NCI-H82 treated with DMSO at 0.1 percent for 48 hours (cell line): ENCODE results near the gene CTDSPL.
A peak's percentile ranks its signal among the peaks of the same experiment; 100 is the strongest.

Experiments
- DNase-seq: peaks from one replicate; lab custom pipeline; 2025; ENCODE audit not compliant: unreplicated experiment; lab: John Stamatoyannopoulos, UW

CTDSPL gene

GRCh38 chr3:37940242-37940908 is 78.7 kb downstream of the CTDSPL start:
- DNase-seq: no peak

- peak; percentile 48 for DNase-seq
Observed at GRCh38 chr3:37941608-37942508, 80.2 kb downstream of the CTDSPL start.

GRCh38 chr3:37942646-37943045 is 81.0 kb downstream of the CTDSPL start:
- DNase-seq: no peak

GRCh38 chr3:37943126-37943525 is 81.4 kb downstream of the CTDSPL start:
- no peak for DNase-seq

- DNase-seq: no peak
Observed at GRCh38 chr3:37943631-37944314, 82.1 kb downstream of the CTDSPL start.

GRCh38 chr3:37944391-37944842 is 82.7 kb downstream of the CTDSPL start:
- DNase-seq: no peak

GRCh38 chr3:37945156-37945806 is 83.6 kb downstream of the CTDSPL start:
- no peak for DNase-seq

GRCh38 chr3:37945807-37946530 is 84.3 kb downstream of the CTDSPL start:
- no peak for DNase-seq

- DNase-seq: no peak
Observed at GRCh38 chr3:37946531-37946889, 84.8 kb downstream of the CTDSPL start.

- no peak for DNase-seq
Observed at GRCh38 chr3:37949866-37950265, 88.2 kb downstream of the CTDSPL start.

- DNase-seq: no peak
Observed at GRCh38 chr3:37952564-37952963, 90.9 kb downstream of the CTDSPL start.

GRCh38 chr3:37953226-37953625 is 91.5 kb downstream of the CTDSPL start:
- no peak for DNase-seq

GRCh38 chr3:37953707-37954394 is 92.2 kb downstream of the CTDSPL start:
- DNase-seq: no peak

- no peak for DNase-seq
Observed at GRCh38 chr3:37954881-37955280, 93.2 kb downstream of the CTDSPL start.

- DNase-seq: no peak
Observed at GRCh38 chr3:37955918-37956707, 94.4 kb downstream of the CTDSPL start.

GRCh38 chr3:37956723-37957538 is 95.3 kb downstream of the CTDSPL start:
- DNase-seq: no peak

- DNase-seq: no peak
Observed at GRCh38 chr3:37957539-37957936, 95.9 kb downstream of the CTDSPL start.
